ENCODE data around the gene KCNG2. TPM values are rescaled to one million over a fixed set of nuclear protein-coding genes. Genes with fewer than 3 reads are reported as not detected.
"Not testable (repeated sequence)": the region's sequence is repeated elsewhere in the genome, so short reads cannot be mapped to it uniquely, and the experiment has no call there.

KCNG2 gene
- not detected in 2 replicates for total RNA-seq (ENCODE audit: low replicate concordance)

- no peak for DNase-seq (ENCODE audit: low read depth)
- no peak within 1 kb of the TSS for H3K4me3 ChIP-seq (ENCODE audit: low read depth, low read length)
- no peak for TF ChIP-seq CTCF (IDR thresholded peaks at IDR 0.05; ENCODE audit: insufficient read depth, low read length)
Observed at GRCh38 chr18:79797518-79798345, at the start of gene KCNG2. TSS of gene KCNG2 (plus strand) at chr18:79797938. CDS start at chr18:79863668, 65,730 bp downstream.

- no peak for DNase-seq (ENCODE audit: low read depth)
- no peak for TF ChIP-seq CTCF (IDR thresholded peaks at IDR 0.05; ENCODE audit: insufficient read depth, low read length)
- H3K4me3 ChIP-seq (ENCODE audit: low read depth, low read length) = no peak overlapping the region
Observed at GRCh38 chr18:79748321-79749180, 49.2 kb upstream of the KCNG2 start.

- no peak for DNase-seq (ENCODE audit: low read depth)
- no peak for TF ChIP-seq CTCF (IDR thresholded peaks at IDR 0.05; ENCODE audit: insufficient read depth, low read length)
- H3K4me3 ChIP-seq (ENCODE audit: low read depth, low read length) = no peak overlapping the region
Observed at GRCh38 chr18:79749251-79750191, 48.2 kb upstream of the KCNG2 start.

GRCh38 chr18:79750980-79751571, 46.7 kb upstream of the KCNG2 start:
- TF ChIP-seq CTCF (IDR thresholded peaks at IDR 0.05; ENCODE audit: insufficient read depth, low read length) = no peak
- no peak for DNase-seq (ENCODE audit: low read depth)
- no peak overlapping the region for H3K4me3 ChIP-seq (ENCODE audit: low read depth, low read length)

GRCh38 chr18:79751918-79752578, 45.7 kb upstream of the KCNG2 start:
- not testable (repeated sequence) for H3K4me3 ChIP-seq (ENCODE audit: low read depth, low read length); DNase-seq (ENCODE audit: low read depth)

- DNase-seq (ENCODE audit: low read depth); H3K4me3 ChIP-seq (ENCODE audit: low read depth, low read length): not testable (repeated sequence)
Observed at GRCh38 chr18:79752946-79753345, 44.8 kb upstream of the KCNG2 start.
